ENCODE data around the gene WFDC2. TPM values are rescaled to one million over a fixed set of nuclear protein-coding genes. Genes with fewer than 3 reads are reported as not detected.

The WFDC2 gene
- total and polyA plus RNA-seq, 2 of the 13 experiments (the other 11 are each of a cell fraction or from before 2014, with no cell fraction given) = 0.33 TPM; not detected in 1

DNA sequence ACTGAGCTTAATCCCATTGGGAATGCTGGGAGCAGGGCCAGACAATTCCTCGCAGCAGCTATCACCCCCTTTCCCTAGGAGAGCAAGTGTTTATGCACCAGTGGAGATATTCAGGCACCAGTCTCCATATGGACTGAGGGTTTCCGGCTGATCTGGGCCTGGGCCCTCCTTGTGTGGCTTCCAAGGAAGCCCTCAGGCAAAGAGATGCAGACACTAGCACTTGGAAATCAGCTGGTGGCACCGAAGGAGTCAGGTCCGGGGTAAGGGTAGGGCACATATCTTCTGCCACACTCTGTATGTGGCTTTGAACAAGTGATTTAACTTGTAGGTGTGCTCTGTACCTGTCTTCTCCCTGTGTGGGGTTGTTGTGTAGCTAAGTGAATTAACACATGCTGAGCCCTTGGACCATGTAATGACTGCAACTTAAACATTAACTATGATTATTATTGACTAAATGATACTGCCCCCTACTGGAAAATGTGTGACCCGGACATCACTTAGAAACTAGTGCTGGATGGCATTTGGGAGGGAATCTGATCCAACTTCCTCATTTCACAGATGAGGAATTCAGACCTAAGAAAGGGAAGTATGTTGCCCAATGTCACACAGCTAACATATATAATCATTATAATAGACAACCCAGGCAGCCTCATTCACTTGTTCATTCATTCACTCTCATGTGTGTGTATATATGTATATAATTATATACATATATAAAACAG, 19.3 kb upstream of the WFDC2 start (continued):
- TF ChIP-seq PITX1 (CRISPR knock-in tag; IDR thresholded peaks at IDR 0.05) (no peak), ZNF3 (CRISPR knock-in tag; IDR thresholded peaks at IDR 0.05) (no peak), RXRB (CRISPR knock-in tag; IDR thresholded peaks at IDR 0.05; ENCODE audit: borderline replicate concordance) (no peak), MTA3 (CRISPR knock-in tag; IDR thresholded peaks at IDR 0.05) (no peak), MAZ (IDR thresholded peaks at IDR 0.05; ENCODE audit: borderline replicate concordance, low read depth, low read length) (no peak), MAZ (CRISPR knock-in tag; IDR thresholded peaks at IDR 0.05; ENCODE audit: low read depth) (peak; percentile 44; the same call in 1 of the 2 replicates), KMT2A (CRISPR knock-in tag; IDR thresholded peaks at IDR 0.05) (no peak), ZNF652 (CRISPR knock-in tag; IDR thresholded peaks at IDR 0.05; ENCODE audit: borderline replicate concordance, low read depth) (no peak), HNRNPK (IDR thresholded peaks at IDR 0.05; ENCODE audit: low read depth, low read length, poor library complexity, severe bottlenecking) (no peak), ZFP62 (CRISPR knock-in tag; IDR thresholded peaks at IDR 0.05) (no peak), CHD4 (IDR thresholded peaks at IDR 0.05; ENCODE audit: borderline replicate concordance, low read length) (no peak), ZNF460 (CRISPR knock-in tag; IDR thresholded peaks at IDR 0.05; ENCODE audit: borderline replicate concordance) (no peak), NR2F6 (IDR thresholded peaks at IDR 0.05) (0 out of 2 replicates have a peak, but pooled peaks have one; percentile 13), NR2F6 (CRISPR knock-in tag; IDR thresholded peaks at IDR 0.05) (no peak), SAP130 (CRISPR knock-in tag; IDR thresholded peaks at IDR 0.05; ENCODE audit: low read depth) (no peak), TBL1XR1 (IDR thresholded peaks at IDR 0.05; ENCODE audit: borderline replicate concordance, low read length, partially characterized antibody) (no peak), THAP9 (CRISPR knock-in tag; IDR thresholded peaks at IDR 0.05; ENCODE audit: borderline replicate concordance) (no peak), ZNF280B (CRISPR knock-in tag; IDR thresholded peaks at IDR 0.05; ENCODE audit: borderline replicate concordance) (no peak), HNF1A (IDR thresholded peaks at IDR 0.05; ENCODE audit: low read depth) (0 out of 2 replicates have a peak, but pooled peaks have one; percentile 66), HNF1A (CRISPR knock-in tag; IDR thresholded peaks at IDR 0.05; ENCODE audit: borderline replicate concordance) (no peak)

Data from HepG2 (cell line).